GM12874 (cell line): ENCODE data around the gene GNGT2.

ENCODE experiments used
- TF ChIP-seq, protein P1 (sequence below): IDR thresholded peaks from 2 replicates; pipeline ENCODE4 v1.5.1; 2011; ENCODE audit warnings: low read depth, mild to moderate bottlenecking, control low read depth, low read length, moderate library complexity; ENCODE audit not compliant: insufficient read depth

Gene GNGT2

DNA sequence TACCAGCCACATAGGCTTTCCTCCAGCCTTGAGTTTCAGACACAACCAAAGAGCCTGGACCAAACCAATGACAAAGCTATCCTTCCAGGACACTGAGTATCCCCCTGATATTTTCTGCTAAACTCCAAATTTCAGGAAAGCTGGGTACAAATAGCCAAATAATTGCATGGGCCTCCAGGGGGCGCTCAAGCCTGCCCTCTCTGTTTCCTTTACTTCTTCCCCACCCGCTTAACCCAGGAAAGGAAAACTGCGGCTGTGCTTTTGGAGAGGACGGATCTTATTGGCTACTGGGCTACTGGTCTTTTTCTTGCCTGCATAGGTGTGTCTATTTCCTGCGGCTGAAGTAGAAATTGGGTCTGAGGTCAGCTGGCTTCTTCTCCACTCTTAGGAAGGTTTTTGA, 30.1 kb downstream of the GNGT2 start:
- TF ChIP-seq, protein P1, sequence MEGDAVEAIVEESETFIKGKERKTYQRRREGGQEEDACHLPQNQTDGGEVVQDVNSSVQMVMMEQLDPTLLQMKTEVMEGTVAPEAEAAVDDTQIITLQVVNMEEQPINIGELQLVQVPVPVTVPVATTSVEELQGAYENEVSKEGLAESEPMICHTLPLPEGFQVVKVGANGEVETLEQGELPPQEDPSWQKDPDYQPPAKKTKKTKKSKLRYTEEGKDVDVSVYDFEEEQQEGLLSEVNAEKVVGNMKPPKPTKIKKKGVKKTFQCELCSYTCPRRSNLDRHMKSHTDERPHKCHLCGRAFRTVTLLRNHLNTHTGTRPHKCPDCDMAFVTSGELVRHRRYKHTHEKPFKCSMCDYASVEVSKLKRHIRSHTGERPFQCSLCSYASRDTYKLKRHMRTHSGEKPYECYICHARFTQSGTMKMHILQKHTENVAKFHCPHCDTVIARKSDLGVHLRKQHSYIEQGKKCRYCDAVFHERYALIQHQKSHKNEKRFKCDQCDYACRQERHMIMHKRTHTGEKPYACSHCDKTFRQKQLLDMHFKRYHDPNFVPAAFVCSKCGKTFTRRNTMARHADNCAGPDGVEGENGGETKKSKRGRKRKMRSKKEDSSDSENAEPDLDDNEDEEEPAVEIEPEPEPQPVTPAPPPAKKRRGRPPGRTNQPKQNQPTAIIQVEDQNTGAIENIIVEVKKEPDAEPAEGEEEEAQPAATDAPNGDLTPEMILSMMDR, result peak; percentile 82

DNA sequence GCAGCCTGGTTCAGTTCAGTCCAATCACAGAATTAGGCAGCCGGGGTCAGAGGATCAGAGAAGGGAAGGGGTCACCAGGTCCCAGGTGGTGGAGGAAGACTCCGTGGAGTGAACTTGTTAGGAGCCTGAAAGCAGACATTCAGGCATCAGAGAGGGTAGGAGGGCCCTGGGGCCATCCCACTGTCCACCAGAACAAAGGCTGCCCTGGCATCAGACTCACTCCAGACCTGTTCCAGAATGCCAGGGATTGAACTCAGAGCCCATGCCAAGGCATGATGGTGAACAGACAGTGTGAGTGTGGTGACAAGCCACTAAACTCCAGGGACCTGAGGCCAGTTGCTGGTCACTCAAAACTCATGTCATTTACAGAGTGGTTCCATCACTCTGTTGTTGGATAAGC, 40.2 kb downstream of the GNGT2 start:
- TF ChIP-seq, protein P1, result no peak

DNA sequence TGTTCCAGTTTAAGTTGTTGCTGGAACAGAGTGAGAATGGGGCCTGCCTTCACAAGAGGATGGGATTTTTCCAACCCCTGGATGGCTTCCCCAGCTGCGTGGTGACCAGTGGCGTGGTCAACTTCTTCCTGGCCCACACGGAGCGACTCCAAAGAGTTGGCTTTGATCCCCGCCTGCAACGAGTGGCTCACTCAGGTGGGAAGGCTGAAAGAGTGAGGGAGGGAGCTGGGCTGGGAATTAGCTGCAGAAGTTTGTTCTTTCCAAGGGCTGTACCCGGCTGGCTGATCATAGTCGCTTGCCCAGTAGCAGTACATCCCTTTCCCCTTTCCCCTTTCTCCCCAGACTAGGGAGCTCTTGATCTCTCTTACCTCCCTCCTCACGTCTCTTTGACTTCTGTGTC, 41.7 kb downstream of the GNGT2 start:
- TF ChIP-seq, protein P1, result no peak

DNA sequence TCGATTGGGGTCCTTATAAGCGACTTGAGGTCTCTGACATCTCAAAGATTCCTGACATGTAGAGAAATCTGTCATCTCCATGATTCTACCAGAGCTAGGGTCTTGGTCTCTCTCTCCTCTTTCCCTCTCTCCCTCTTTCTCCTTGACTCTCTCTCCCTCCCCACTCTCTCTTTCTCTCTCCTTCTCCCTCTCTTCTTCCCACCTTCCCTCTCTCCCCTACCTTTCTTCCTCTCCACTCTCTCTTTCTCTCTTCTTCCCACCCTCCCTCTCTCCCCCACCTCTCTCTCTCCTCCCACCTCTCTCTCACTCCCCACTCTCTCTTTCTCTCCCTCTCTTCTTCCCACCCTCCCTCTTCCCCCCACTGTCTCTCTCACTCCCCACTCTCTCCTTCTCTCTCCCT, 45.2 kb downstream of the GNGT2 start:
- TF ChIP-seq, protein P1, result no peak

DNA sequence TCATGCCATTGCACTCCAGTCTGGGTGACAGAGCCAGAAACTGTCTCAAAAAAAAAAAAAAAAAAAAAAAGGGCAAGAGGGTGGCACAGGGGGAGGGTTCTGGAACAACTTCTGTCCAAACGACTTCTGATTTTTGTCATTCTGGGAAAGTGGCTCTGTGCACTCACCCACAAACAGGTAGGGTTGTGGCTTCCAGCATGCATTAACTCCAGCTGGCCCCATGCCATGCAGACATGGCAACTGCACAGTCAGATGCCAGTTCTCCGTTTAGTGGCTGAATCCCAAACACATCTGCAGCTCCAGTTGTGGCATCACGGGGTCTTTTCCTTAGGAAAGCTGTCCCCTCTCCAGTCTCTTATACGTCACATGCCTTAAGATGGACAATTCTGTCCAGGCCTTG, 47.5 kb downstream of the GNGT2 start:
- TF ChIP-seq, protein P1, result no peak

DNA sequence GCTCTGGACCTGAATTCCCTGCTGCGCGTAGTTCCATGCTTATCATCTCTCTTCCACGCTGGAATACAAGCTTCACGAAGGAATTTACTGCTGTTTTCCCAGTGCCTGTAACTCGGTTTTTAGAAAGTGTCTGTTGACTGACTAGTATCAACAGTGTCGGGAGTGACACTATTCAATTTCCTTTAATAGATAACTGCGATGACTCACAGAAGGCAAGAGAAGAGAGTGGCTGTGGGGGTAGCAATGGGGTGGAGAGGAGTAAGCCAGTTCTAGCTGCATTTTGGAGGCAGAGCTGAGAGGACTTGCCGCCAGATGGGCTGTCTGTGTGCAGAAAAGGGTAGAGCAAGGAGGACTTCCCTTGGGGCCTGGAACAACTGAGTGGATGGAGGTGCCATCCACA, 52.6 kb downstream of the GNGT2 start:
- TF ChIP-seq, protein P1, result no peak

DNA sequence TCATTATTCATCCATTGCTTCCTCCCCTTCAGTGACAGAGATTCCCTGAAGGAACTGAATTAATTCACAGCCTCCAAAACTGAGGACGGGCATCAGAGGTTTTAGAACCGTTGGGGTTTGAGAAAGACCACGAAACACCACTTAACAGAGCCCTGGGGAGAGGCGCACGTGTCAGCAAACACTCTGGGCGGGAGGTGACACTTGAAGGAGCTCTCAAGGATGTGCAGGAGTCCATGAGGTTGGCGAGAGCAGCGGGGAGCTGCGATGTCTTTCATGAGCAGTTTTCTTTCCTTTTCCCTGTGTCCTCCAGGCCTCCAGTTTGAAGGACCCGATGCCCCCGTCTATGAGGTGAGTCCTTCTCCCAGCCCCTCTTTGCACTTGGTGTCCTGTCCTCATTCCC, 54.1 kb downstream of the GNGT2 start:
- TF ChIP-seq, protein P1, result no peak
